GM06990 (cell line): ENCODE data around the gene CDC42BPB.
"Not testable (repeated sequence)": the region's sequence is repeated elsewhere in the genome, so short reads cannot be mapped to it uniquely, and the experiment has no call there.

Source experiments
- DNase-seq: peaks from one replicate; pipeline ENCODE4 v3.0.0-alpha.2; 2011; ENCODE audit not compliant: insufficient read length; ENCODE audit errors: extremely low read depth
- H3K27me3 ChIP-seq: replicated peaks from 2 replicates; pipeline ENCODE4 v1.6.0; 2011; ENCODE audit warnings: low read length; ENCODE audit not compliant: control insufficient read depth, insufficient read depth
- H3K36me3 ChIP-seq: 2 replicates; pipeline ENCODE4 v1.5.1; 2011; ENCODE audit warnings: low read length; ENCODE audit not compliant: control insufficient read depth, insufficient read depth
- H3K4me3 ChIP-seq: replicated peaks from 2 replicates; pipeline ENCODE4 v1.5.1; 2011; ENCODE audit warnings: low read depth, mild to moderate bottlenecking, control low read depth, low read length
- TF ChIP-seq, protein P1 (sequence below): IDR thresholded peaks from 2 replicates; pipeline ENCODE4 v1.5.1; 2011; ENCODE audit warnings: low read length, control low read depth, mild to moderate bottlenecking, inconsistent platforms; ENCODE audit not compliant: insufficient read depth, poor library complexity, severe bottlenecking

The CDC42BPB gene

DNA sequence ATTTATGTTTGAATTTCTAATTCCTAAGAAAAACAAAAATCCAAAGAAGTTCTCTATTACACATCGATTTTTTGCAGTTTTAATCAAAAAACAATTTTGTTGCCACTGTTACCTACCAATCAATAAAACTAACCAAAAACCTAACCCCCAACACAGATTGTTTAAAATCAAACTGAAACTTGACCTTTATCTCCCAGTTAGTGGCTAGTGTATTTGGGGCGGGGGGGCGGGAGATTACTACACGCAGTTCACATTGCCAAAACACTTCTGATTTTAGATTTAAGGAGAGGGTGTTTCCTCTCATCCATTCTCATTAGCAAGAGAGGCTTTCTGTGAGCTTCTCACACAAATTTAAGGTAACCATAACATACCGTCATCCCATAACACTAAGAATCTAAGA, 6.4 kb downstream of the CDC42BPB start:
- no peaks in the 10 kb centered on the region for H3K36me3 ChIP-seq
- TF ChIP-seq, protein P1, sequence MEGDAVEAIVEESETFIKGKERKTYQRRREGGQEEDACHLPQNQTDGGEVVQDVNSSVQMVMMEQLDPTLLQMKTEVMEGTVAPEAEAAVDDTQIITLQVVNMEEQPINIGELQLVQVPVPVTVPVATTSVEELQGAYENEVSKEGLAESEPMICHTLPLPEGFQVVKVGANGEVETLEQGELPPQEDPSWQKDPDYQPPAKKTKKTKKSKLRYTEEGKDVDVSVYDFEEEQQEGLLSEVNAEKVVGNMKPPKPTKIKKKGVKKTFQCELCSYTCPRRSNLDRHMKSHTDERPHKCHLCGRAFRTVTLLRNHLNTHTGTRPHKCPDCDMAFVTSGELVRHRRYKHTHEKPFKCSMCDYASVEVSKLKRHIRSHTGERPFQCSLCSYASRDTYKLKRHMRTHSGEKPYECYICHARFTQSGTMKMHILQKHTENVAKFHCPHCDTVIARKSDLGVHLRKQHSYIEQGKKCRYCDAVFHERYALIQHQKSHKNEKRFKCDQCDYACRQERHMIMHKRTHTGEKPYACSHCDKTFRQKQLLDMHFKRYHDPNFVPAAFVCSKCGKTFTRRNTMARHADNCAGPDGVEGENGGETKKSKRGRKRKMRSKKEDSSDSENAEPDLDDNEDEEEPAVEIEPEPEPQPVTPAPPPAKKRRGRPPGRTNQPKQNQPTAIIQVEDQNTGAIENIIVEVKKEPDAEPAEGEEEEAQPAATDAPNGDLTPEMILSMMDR, result no peak
- no peaks in the 10 kb centered on the region for H3K27me3 ChIP-seq
- no peak overlapping the region for H3K4me3 ChIP-seq
- no peak for DNase-seq

DNA sequence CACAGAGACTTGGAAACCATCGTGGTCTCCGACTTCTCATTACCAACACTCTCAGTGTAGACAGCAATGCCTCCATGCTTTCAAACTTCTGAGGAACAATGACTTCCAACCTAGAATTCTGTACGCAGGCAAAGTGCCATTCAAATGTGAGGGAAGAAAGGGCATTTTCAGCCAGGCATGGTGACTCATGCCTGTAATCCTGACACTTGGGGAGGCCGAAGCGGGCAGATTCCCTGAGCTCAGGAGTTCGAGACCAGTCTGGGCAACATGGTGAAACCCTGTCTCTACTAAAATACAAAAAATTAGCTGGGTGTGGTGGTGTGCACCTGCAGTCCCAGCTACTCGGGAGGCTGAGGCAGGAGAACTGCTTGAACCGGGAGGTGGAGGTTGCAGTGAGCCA, 9.9 kb downstream of the CDC42BPB start:
- not testable (repeated sequence) for H3K36me3 ChIP-seq, H3K4me3 ChIP-seq, DNase-seq, H3K27me3 ChIP-seq

DNA sequence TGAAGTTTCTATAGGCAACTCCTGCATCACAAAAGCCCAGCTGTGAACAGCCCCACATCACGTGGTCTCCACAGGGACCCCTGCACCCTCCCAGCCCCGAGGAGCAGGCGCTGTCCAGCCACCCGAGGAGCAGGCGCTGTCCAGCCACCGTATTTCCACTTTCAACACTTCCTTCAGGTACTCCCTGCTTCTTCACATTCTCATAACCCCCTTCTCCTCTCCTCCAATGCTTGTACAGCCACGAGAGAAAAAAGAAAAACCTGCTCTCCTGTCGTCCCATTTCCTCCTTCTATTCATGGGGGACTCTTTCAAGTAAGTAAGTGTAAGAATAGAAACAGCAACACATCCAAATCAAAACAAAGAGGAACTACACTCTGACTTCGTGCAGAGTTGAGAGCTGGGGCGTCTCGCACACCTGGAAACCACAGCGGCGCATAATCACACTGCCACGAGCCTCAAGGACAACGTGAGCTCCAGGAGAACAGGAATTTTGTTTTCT, 11.9 kb downstream of the CDC42BPB start:
- no peaks in the 10 kb centered on the region for H3K27me3 ChIP-seq
- TF ChIP-seq, protein P1, result no peak
- DNase-seq, result peak; percentile 48
- H3K36me3 ChIP-seq, result no peaks in the 10 kb centered on the region
- peak overlapping the region; percentile 26 for H3K4me3 ChIP-seq

DNA sequence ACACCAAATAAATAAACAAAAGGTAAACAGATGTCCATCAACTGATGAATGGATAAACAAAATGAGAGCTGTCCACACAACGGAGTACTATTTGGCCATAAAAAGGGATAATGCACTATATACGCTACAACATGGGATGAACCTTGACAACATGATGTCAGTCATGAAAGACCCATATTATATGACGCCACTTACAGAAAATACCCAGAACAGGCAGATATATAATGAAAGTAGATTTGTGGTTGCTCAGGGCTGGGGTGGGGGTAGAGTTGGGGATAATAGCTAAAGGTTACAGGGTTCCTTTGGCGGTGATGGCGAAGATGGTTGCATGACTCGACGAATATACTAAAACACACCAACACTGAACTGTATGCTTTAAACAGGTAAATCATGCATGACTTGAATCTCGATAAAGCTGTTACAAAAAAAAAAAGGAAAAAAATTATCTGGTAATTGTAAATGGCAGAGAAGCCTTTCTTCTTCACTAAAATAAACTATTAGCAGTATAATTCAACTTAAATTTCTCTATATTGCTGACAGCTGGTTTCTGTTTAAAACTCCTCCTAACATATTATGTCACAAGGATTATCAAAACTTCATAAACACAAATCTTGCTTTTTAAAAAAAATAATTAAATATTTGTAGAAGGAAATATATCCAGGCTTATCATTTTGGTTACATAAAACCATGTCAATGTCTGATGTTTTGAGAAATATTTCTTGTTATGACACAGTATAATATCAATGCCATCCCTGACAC, 13.9 kb downstream of the CDC42BPB start:
- H3K4me3 ChIP-seq, result no peak overlapping the region

DNA sequence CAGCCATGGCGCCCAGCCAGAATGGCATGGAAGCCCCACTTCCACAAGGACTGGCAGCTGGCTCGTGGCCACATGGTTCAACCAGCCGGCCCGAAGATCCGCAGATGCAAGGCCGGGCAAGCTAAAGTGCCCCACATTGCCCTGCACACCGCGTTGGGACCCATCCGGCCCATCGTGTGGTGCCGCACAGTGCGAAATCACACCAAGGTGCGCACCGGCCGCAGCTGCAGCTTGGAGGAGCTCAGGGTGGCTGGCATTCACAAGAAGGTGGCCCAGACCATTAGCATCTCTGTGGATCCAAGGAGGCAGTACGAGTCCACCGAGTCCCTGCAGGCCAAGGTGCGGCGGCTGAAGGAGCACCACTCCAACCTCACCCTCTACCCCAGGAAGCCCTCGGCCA, 15.9 kb downstream of the CDC42BPB start:
- no peaks in the 10 kb centered on the region for H3K36me3 ChIP-seq
- H3K27me3 ChIP-seq, result no peaks in the 10 kb centered on the region
- no peak overlapping the region for H3K4me3 ChIP-seq
- TF ChIP-seq, protein P1, result no peak
- DNase-seq, result no peak

More for the DNA sequence above, 13.9 kb downstream of the CDC42BPB start:
- TF ChIP-seq, protein P1, result no peak
- H3K27me3 ChIP-seq, result no peaks in the 10 kb centered on the region
- DNase-seq, result no peak
- H3K36me3 ChIP-seq, result no peaks in the 10 kb centered on the region

DNA sequence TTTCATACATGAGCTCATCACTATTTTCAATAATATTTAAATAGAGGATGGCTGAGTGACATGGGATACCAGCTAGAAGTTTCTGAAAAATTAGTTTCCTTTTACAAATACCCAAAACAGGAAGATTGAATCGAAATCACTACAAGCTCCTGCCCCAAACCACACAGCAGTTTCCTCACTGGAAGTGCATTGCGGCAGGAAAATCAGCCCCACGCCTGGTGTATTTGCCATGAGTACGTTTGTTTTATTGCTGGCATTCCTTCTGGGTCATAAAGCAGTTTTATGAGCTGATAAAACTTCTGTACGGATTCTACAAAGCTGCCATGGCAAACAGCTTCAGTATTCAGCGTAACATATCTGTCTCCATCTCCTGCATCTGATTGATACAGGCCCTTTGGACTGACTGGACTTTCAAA, 23.7 kb downstream of the CDC42BPB start:
- TF ChIP-seq, protein P1, result no peak
- no peak for DNase-seq
- H3K4me3 ChIP-seq, result no peak overlapping the region
- H3K36me3 ChIP-seq, result no peaks in the 10 kb centered on the region
- H3K27me3 ChIP-seq, result no peaks in the 10 kb centered on the region
